K562 (cell line): ENCODE data around the gene RBM28. TPM values are rescaled to one million over a fixed set of nuclear protein-coding genes. Genes with fewer than 3 reads are reported as not detected.

Experiments
- ATAC-seq: fragments of 200-7000 bp; cut with Tn5 transposase; 3 replicates; pipeline ENCODE4 v1.9.1; 2020; ENCODE audit warnings: moderate library complexity
- BruUV-seq: library from RNA; stranded (reverse); fragments of 400-500 nt; replicated peaks from 2 replicates; lab custom pipeline; 2021; lab: Mats Ljungman, UMichigan
- CTCF ChIA-PET: fragments of 300-600 bp; formaldehyde crosslinking; extraction: SDS; loops from one replicate; lab custom pipeline; 2021; ENCODE audit warnings: low intra/inter-chr PET ratio; lab: Yijun Ruan, JAX
- POLR2A ChIA-PET: fragments of 300-600, 350-650 bp; sonication (Branson Sonifier 250); formaldehyde crosslinking; extraction: SDS; loops from one replicate; lab custom pipeline; 2021; ENCODE audit warnings: antibody characterized with exemption, inconsistent platforms; lab: Yijun Ruan, JAX
- DNase-seq, 4 experiments: peaks; one replicate each; pipeline versions ENCODE4 v3.0.0 to v3.0.0-alpha.2; 2011 to 2018; ENCODE audit warnings: low spot score in 3 of 4, mixed read lengths in 3 of 4; ENCODE audit errors: extremely low read depth in 1 of 4
- FAIRE-seq: peaks from 2 replicates; lab custom pipeline; 2011; peaks lifted over from hg19 to GRCh38; lab: Jason Lieb, UNC
- H2AFZ ChIP-seq: 2 replicates; pipeline ENCODE4 v1.6.0; 2011; ENCODE audit warnings: low read depth, low read length, control low read depth, inconsistent platforms
- H3K27ac ChIP-seq: fragments of 200-600 bp; 3 replicates; pipeline ENCODE4 v1.8.0; 2011; ENCODE audit warnings: low read depth, mild to moderate bottlenecking, control low read depth, inconsistent platforms, low read length, moderate library complexity, mixed read lengths; ENCODE audit errors: extremely low read depth
- H3K27me3 ChIP-seq, 2 experiments: fragments of 300-600 bp in 1 of 2; 2 replicates in 1 of 2; 3 replicates in 1 of 2; pipeline versions ENCODE4 v1.6.0 to v1.8.0; 2011; ENCODE audit warnings: inconsistent platforms in 2 of 2, low read length in 2 of 2, mild to moderate bottlenecking in 1 of 2, mixed read lengths in 1 of 2, moderate library complexity in 1 of 2; ENCODE audit not compliant: control insufficient read depth in 2 of 2, insufficient read depth in 2 of 2
- H3K36me3 ChIP-seq: fragments of 300-600 bp; 3 replicates; pipeline ENCODE4 v1.8.0; 2011; ENCODE audit warnings: mild to moderate bottlenecking, low read length, inconsistent platforms; ENCODE audit not compliant: control insufficient read depth, insufficient read depth
- H3K4me1 ChIP-seq, 2 experiments: fragments of 200-600 bp in 1 of 2; replicated peaks in 1 of 2; 2 replicates in 1 of 2; 3 replicates in 1 of 2; pipeline versions ENCODE4 v1.5.1 to v1.8.0; 2011; ENCODE audit warnings: inconsistent platforms in 2 of 2, low read length in 2 of 2, mild to moderate bottlenecking in 1 of 2, mixed read lengths in 1 of 2, moderate library complexity in 1 of 2; ENCODE audit not compliant: control insufficient read depth in 2 of 2, insufficient read depth in 2 of 2
- H3K4me2 ChIP-seq: 2 replicates; pipeline ENCODE4 v1.6.1; 2011; ENCODE audit warnings: low read length, control low read depth, inconsistent platforms, mixed read lengths; ENCODE audit not compliant: insufficient read depth
- H3K4me3 ChIP-seq: fragments of 200-600 bp; sonication (generic), shearing (Covaris generic); 2 replicates; pipeline ENCODE4 v1.5.1; 2016; ENCODE audit warnings: control low read depth, inconsistent platforms
- H3K79me2 ChIP-seq: fragments of 200-600 bp; 3 replicates; pipeline ENCODE4 v1.8.0; 2011; ENCODE audit warnings: low read length, inconsistent platforms; ENCODE audit not compliant: control insufficient read depth, insufficient read depth
- H3K9ac ChIP-seq, 2 experiments: 2 replicates each; pipeline versions ENCODE4 v1.6.0 to v1.6.1; 2011; ENCODE audit warnings: low read depth in 2 of 2, low read length in 2 of 2, control low read depth in 1 of 2, inconsistent platforms in 1 of 2, mild to moderate bottlenecking in 1 of 2, mixed read lengths in 1 of 2; ENCODE audit not compliant: insufficient read depth in 1 of 2
- H3K9me1 ChIP-seq: one replicate; pipeline ENCODE4 v1.6.0; 2011; ENCODE audit warnings: inconsistent platforms, mild to moderate bottlenecking, low read length, moderate library complexity; ENCODE audit not compliant: control insufficient read depth, insufficient read depth
- H3K9me3 ChIP-seq: replicated peaks from 2 replicates; pipeline ENCODE4 v1.5.1; 2011; ENCODE audit warnings: low read depth, low read length, inconsistent platforms; ENCODE audit not compliant: control insufficient read depth, insufficient read depth
- H4K20me1 ChIP-seq: replicated peaks from 2 replicates; pipeline ENCODE4 v1.6.1; 2011; ENCODE audit warnings: low read length, inconsistent platforms, mixed read lengths; ENCODE audit not compliant: control insufficient read depth, insufficient read depth
- AFF4 ChIP-seq: sonication (generic); formaldehyde crosslinking; IDR thresholded peaks from 2 replicates; pipeline ENCODE4 v1.8.0; 2023; ENCODE audit warnings: mild to moderate bottlenecking, missing genetic modification reagents
- C11orf30 ChIP-seq: fragments of 450-650 bp; IDR thresholded peaks from 2 replicates; pipeline ENCODE4 v1.6.1; 2016; ENCODE audit warnings: low read depth, mild to moderate bottlenecking
- CEBPB ChIP-seq: fragments of 450-650 bp; IDR thresholded peaks from 2 replicates; pipeline ENCODE4 v1.6.1; 2016; ENCODE audit warnings: missing genetic modification characterization, missing compliant biosample characterization
- CEBPG ChIP-seq, 3 experiments: fragments of 200-800 bp in 1 of 3; sonication (Bioruptor generic) in 1 of 3; sonication (generic) in 1 of 3; formaldehyde crosslinking in 1 of 3; IDR thresholded peaks in 2 of 3; conservative IDR thresholded peaks in 1 of 3; 2 replicates each; pipeline versions ENCODE4 v1.6.1 to v1.8.0; 2016 to 2022; ENCODE audit warnings: missing compliant biosample characterization in 2 of 3, missing genetic modification characterization in 2 of 3, mild to moderate bottlenecking in 1 of 3, missing genetic modification reagents in 1 of 3
- HBP1 ChIP-seq: fragments of 450-650 bp; formaldehyde crosslinking; IDR thresholded peaks from 2 replicates; pipeline ENCODE4 v1.4.0; 2022; ENCODE audit warnings: missing genetic modification characterization
- ZNF316 ChIP-seq: fragments of 450-650 bp; IDR thresholded peaks from 2 replicates; pipeline ENCODE4 v1.6.1; 2016
- WGBS: fragments of 100-300 bp; shearing (Covaris generic); methylation state at CpG from one replicate; pipeline ENCODE4 v1.1.6; 2016; ENCODE audit warnings: low coverage, mixed read lengths; ENCODE audit not compliant: insufficient coverage; ENCODE audit errors: missing lambda C conversion rate; 5-methylcytosine and 5-hydroxymethylcytosine counted together
- in situ Hi-C: fragments of 300-500 bp; cut with MboI; formaldehyde crosslinking; loops from 4 replicates; pipeline ENCODE4 v1.15.0; 2018; ENCODE audit warnings: inconsistent platforms, mixed read lengths
- intact Hi-C: fragments of 100-400 bp; cut with micrococcal nuclease; formaldehyde crosslinking; loops from 2 replicates; pipeline ENCODE4 v1.14.2; 2022
- polyA plus RNA-seq, 8 experiments: library from polyadenylated mRNA; depleted of rRNA in 4 of 8; stranded (reverse) in 5 of 8; unstranded in 3 of 8; fragments of >200 nt; fragmentation: Nextera tagmentation in 2 of 8; fragmentation: Illumina TruSeq in 1 of 8; extraction: Ambion mirVana in 2 of 8; extraction: Trizol in 1 of 8; gene quantifications; 2 replicates each; pipeline versions ENCODE4 v1.2.1 to v1.2.3, GENCODE V29; 2011 to 2014; ENCODE audit warnings: inconsistent platforms in 1 of 8, missing spikeins in 1 of 8
- total RNA-seq, 7 experiments: library from RNA; depleted of rRNA in 6 of 7; stranded (reverse); fragments of >200 nt in 6 of 7; fragmentation: Illumina TruSeq in 2 of 7; extraction: Trizol in 2 of 7; gene quantifications; 2 replicates each; pipeline versions ENCODE4 v1.2.1 to v1.2.3, GENCODE V29; 2011 to 2021; ENCODE audit warnings: low replicate concordance in 1 of 7

Gene RBM28
- total and polyA plus RNA-seq, 9 of the 15 experiments (the other 6 are each of a cell fraction or from before 2014, with no cell fraction given) = 65.8 to 213 (median 138) TPM

- no peak for TF ChIP-seq AFF4 (CRISPR knock-in tag)
- TF ChIP-seq, all 486 proteins: peak for 43
Observed at GRCh38 chr7:128387216-128388144, 43.8 kb upstream of the RBM28 start (continued).

GRCh38 chr7:128385988-128386925, 42.5 kb upstream of the RBM28 start:
- no TSS peak for BruUV-seq
- Histone ChIP-seq H3K4me2 (no peak overlapping the region), H3K36me3 (no peaks in the 10 kb centered on the region), H3K4me1 (peaks cover 6 to 26% of the 10 kb centered on the region in 2 experiments; a peak in 4 of 5 replicates), H3K4me3 (no peak overlapping the region), H3K9me3 (no peaks in the 10 kb centered on the region), H3K27me3 (no peaks in the 10 kb centered on the region), H2AFZ (no peak overlapping the region), H4K20me1 (0 out of 2 replicates have a peak, but pooled peaks cover 16% of the 10 kb centered on the region), H3K9ac (no peak overlapping the region), H3K27ac (no peak overlapping the region), H3K79me2 (no peaks in the 10 kb centered on the region), H3K9me1 (peaks cover 3% of the 10 kb centered on the region)
- 26% methylated on average over 4 of the region's 4 CpGs for WGBS
- FAIRE-seq = no peak
- intact Hi-C loops (loop anchor here (10.0 kb wide), 1 partner anchor 151 kb away; no protein-coding TSS in a partner anchor), in situ Hi-C loops (no loop called here)
- CTCF ChIA-PET = interaction anchor here (3.9 kb wide), 1 partner anchor 39 kb away, joined by 81 read pairs; no protein-coding TSS in a partner anchor
- POLR2A ChIA-PET = interaction anchor here (0.6 to 2.3 kb wide), 5 partner anchors 9 to 773 kb away, joined by 3 to 14 read pairs (median 4); no protein-coding TSS in a partner anchor
- no peak for ATAC-seq
- DNase-seq = no peak
- TF ChIP-seq HBP1 (CRISPR knock-in tag) (no peak), CEBPB (peak; percentile 83), CEBPG (CRISPR knock-in tag; IDR thresholded peaks at IDR 0.05) (no peak), CEBPG (tag; conservative IDR thresholded peaks at IDR 0.05 in 1 of 2, IDR thresholded peaks at IDR 0.05 in 1 of 2) (peak; percentile 61 to 63), ZNF316 (peak; percentile 64), C11orf30 (peak; percentile 58; the same call in 1 of the 2 replicates)
